Measurements from ENCODE around the gene MAS1.
"Not testable (repeated sequence)": the region's sequence is repeated elsewhere in the genome, so short reads cannot be mapped to it uniquely, and the experiment has no call there.

Gene MAS1

GRCh38 chr6:159890792-159891191 lies at the start of gene MAS1:
TSS of gene MAS1 (plus strand) at chr6:159890988. CDS start at chr6:159906956, 15,968 bp downstream.
- DNase-seq (ENCODE audit: low read depth): no peak

DNA sequence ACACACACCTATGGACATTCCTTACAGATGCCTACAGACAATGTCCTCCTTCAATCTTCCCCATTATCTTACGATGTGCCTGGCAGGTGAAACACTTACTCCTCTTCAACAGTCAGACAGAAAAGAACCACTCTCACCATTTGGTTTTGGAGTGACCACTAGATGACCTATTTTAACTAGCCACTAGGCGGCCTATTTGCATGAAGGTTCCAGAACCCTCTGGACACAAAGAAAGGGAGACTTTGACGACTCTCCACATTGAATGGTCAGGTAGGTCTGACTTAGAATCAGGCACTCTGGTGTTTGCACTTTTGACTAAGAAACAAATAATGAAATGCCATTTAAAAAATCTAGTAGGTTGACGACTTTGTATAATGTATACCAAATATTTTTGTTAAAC lies 48.8 kb upstream of the MAS1 start:
- no peak for DNase-seq (ENCODE audit: low read depth)

GRCh38 chr6:159844737-159845645 lies 45.8 kb upstream of the MAS1 start:
- no peak for DNase-seq (ENCODE audit: low read depth)

- DNase-seq (ENCODE audit: low read depth): not testable (repeated sequence)
These were observed 42.2 kb upstream of the MAS1 start for GRCh38 chr6:159848552-159848951.

DNA sequence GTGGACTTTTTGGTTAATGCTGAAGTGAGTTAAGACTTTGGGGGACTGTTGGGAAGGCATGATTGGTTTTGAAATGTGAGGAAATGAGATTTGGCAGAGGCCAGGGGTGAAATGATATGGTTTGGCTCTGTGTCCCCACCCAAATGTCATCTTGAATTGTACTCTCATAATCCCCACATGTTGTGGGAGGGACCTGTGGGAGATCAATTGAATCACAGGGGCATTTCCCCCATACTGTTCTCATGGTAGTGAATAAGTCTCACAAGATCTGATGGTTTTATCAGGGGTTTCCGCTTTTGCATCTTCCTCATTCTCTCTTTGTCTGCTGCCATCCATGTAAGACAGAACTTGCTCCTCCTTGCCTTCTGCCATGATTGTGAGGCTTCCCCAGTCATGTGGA lies 40.9 kb upstream of the MAS1 start:
- DNase-seq (ENCODE audit: low read depth): not testable (repeated sequence)

GRCh38 chr6:159852877-159853276 lies 37.9 kb upstream of the MAS1 start:
- DNase-seq (ENCODE audit: low read depth): no peak

DNA sequence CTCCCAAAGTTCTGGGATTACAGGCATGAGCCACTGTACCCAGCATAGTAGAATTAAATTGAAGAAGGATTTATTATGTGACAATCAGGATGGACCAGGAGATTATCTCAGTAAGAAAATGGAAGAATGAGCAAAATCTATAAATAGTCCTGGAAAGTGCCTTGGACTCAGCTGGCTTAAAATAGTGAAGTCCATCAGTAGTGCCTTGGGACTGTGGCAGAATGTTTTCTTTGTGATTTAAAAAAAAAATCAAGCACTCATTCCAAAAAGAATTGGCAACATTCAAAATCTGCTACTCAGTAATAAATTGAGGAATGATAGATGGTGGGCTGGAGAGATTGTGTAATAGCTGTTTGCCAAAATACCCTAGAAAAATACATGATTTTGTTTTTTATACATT lies 37.0 kb upstream of the MAS1 start:
- no peak for DNase-seq (ENCODE audit: low read depth)

DNA sequence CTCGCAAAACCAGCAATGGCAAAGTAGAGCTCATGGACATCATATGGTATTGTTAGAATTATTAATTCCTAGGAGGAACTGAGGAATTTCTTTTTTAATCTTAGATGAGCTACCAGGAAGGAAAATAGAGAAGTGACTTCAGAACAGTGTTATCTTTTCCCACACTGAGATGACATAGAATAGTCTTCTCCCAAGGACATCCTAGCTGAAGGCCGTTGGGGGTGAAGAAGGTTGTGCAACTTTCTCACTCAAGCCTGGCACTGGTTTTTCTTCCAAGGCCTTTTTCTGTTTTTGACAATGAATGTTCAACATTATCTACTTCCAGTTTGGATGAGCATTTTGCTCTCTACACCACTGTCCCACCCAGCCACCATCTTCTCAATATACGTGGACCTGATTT lies 35.8 kb upstream of the MAS1 start:
- DNase-seq (ENCODE audit: low read depth): no peak

GRCh38 chr6:159858259-159858658 lies 32.5 kb upstream of the MAS1 start:
- DNase-seq (ENCODE audit: low read depth): no peak

DNA sequence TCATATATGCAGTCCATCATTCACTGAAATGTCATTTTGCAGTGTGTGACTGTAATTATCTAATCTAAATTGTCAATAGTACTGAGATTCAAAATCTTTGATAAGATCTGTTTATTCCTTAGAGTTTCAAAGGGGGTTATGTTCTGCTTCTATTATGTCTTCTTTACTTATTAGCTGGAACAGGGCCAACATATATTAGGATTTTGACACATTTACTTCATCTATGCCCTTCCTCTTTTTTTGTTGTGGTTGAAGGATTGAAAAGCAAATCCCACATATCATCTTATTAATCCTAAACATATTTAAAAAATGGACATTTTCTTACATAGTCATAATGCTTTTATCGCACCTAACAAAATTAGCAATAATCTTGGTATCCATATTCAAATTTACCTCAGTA lies 30.3 kb upstream of the MAS1 start:
- DNase-seq (ENCODE audit: low read depth): no peak

DNA sequence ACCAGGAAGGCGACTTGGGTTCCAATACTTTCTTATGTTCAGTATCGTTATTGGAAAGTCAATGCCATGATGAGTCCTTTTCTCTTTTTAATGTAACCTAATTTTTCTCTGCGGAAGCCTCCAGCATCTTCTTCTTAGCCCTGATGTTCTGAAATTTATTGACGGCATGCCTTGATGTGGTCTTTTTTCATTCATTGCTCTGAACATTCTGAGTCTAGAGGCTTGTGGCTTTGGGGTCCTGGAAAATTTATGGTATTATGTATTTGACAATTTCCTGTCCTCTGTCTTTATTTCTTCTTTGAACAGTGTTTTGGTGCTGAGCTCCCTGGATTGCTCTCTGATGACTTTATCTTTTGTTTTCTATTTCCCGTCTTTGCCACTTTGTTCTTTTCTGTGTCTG lies 28.7 kb upstream of the MAS1 start:
- no peak for DNase-seq (ENCODE audit: low read depth)

- not testable (repeated sequence) for DNase-seq (ENCODE audit: low read depth)
These were observed 27.4 kb upstream of the MAS1 start for GRCh38 chr6:159863341-159863740.

DNA sequence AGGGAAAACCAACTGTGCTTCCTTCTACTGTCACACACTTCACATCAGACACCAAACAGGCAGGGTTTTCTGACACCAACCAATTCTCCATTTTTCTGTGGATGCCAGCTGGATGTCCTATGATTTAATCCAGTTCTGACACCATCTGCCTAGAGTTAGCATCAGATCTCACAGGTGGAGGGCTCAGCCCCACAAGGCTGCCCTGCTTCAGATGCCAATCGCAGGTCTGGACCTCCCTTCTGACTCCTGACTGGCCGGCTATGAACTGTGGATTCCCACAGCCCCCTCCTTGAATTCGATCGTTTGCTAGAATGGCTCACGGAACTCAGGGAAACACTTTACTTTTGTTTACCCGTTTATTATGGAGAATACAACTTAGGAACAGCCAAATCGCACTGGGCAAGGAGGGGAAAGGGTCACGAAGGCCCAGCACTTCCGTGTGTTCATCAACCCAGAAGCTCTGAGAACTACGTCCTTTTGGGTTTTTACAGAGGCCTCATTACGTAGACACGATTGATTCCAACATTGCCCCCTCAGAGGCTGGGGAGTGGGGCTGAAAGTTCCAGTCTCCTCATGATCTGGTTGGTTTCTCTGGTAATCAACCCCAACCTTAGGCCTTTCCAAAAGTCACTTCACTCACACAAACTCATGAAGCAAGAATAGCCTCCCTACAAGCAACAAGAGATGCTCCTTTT lies 25.4 kb upstream of the MAS1 start:
- DNase-seq (ENCODE audit: low read depth): no peak

GRCh38 chr6:159866286-159867247 lies 24.2 kb upstream of the MAS1 start:
- no peak for DNase-seq (ENCODE audit: low read depth)

GRCh38 chr6:159871241-159871640 lies 19.5 kb upstream of the MAS1 start:
- DNase-seq (ENCODE audit: low read depth): no peak

GRCh38 chr6:159871906-159872305 lies 18.9 kb upstream of the MAS1 start:
- no peak for DNase-seq (ENCODE audit: low read depth)

GRCh38 chr6:159874435-159874834 lies 16.4 kb upstream of the MAS1 start:
- no peak for DNase-seq (ENCODE audit: low read depth)

- DNase-seq (ENCODE audit: low read depth): no peak
These were observed 15.6 kb upstream of the MAS1 start for GRCh38 chr6:159875194-159875593.

DNA sequence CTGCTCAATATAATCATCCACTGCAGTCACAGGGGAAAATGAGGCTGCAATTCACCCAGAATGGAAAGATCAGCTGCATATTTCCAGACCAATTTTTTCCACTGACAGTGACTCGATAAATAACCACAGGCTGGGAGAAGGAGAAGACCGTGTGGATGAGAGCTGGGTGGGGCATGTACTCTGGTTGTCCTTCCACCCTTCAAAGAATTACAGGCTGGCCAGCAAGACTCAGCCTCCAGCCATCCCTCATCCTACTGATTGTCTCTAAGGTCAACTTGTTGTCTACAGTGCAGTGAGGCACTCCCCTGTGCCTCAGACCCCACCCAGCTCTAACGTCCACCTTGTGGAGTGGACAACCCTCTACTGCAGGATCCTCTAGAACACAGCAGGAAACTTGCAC lies 14.5 kb upstream of the MAS1 start:
- DNase-seq (ENCODE audit: low read depth): no peak

GRCh38 chr6:159877256-159877808 lies 13.5 kb upstream of the MAS1 start:
- no peak for DNase-seq (ENCODE audit: low read depth)

- no peak for DNase-seq (ENCODE audit: low read depth)
These were observed 12.4 kb upstream of the MAS1 start for GRCh38 chr6:159878341-159878740.

- DNase-seq (ENCODE audit: low read depth): no peak
These were observed 10.9 kb upstream of the MAS1 start for GRCh38 chr6:159879856-159880255.
